Pancreas (tissue), 10 donors: ENCODE measurements around the gene PLPP2. TPM values are rescaled to one million over a fixed set of nuclear protein-coding genes. Genes with fewer than 3 reads are reported as not detected.

Experiments
- ATAC-seq, 4 donors: fragments of 200-7000 bp; cut with Tn5 transposase; one replicate each; pipeline versions ENCODE4 v1.8.0 to v1.9.1; 2020; ENCODE audit warnings: mild to moderate bottlenecking in 4 of 4, moderate library complexity in 4 of 4
- DNase-seq, 6 donors: peaks; one replicate each; pipeline ENCODE4 v3.0.0-alpha.2; 2020
- FAIRE-seq: peaks from 2 replicates; lab custom pipeline; 2012; peaks lifted over from hg19 to GRCh38; lab: Jason Lieb, UNC
- H3K27ac ChIP-seq, 4 donors: fragments of 200-600 bp; sonication (generic); 1 replicate in 3 of 4; 2 replicates in 1 of 4; pipeline versions ENCODE4 v1.5.0 to v1.8.0; 2020
- H3K27me3 ChIP-seq, 4 donors: fragments of 200-600 bp; one replicate each; pipeline ENCODE4 v1.8.0; 2021
- H3K36me3 ChIP-seq, 3 donors: fragments of 200-600 bp; sonication (generic) in 1 of 3; one replicate each; pipeline versions ENCODE4 v1.5.0 to v1.8.0; 2020 to 2021
- H3K4me1 ChIP-seq, 3 donors: fragments of 200-600 bp; one replicate each; pipeline ENCODE4 v1.8.0; 2021
- H3K4me3 ChIP-seq, 4 donors: fragments of 200-600 bp; sonication (generic) in 2 of 4; one replicate each; pipeline versions ENCODE4 v1.5.0 to v1.8.0; 2020 to 2021
- H3K9me3 ChIP-seq, 4 donors: fragments of 200-600 bp; one replicate each; pipeline ENCODE4 v1.8.0; 2021
- WGBS, 2 donors: extraction: QIAGEN DNeasy Blood & Tissue Kit; methylation state at CpG; one replicate each; pipeline ENCODE4 v1.1.7; 2013; 5-methylcytosine and 5-hydroxymethylcytosine counted together
- intact Hi-C, 3 donors: fragments of 100-400 bp; cut with DNase I; formaldehyde crosslinking; loops; one replicate each; pipeline versions ENCODE4 v1.11.1 to v1.14.2; 2022
- polyA plus RNA-seq, 2 donors: library from polyadenylated mRNA; stranded (reverse); fragments of 200-250 nt; gene quantifications; one replicate each; pipeline ENCODE4 v1.2.3, GENCODE V29; 2013
- total RNA-seq, 6 donors: library from RNA; stranded (reverse); fragmentation: NEBNext Ultra II Directional in 4 of 6; extraction: Animal tissue kit (Norgen Biotek cat#: 25700) in 4 of 6; gene quantifications; one replicate each; pipeline versions ENCODE4 v1.2.1 to v1.2.4, GENCODE V29; 2021 to 2023
- TF ChIP-seq, protein P1 (sequence below), 4 donors: fragments of 200-600 bp; sonication (generic) in 3 of 4; IDR thresholded peaks; one replicate each; pipeline versions ENCODE4 v1.5.0 to v1.8.0; 2021; ENCODE audit warnings: antibody characterized with exemption in 4 of 4
- donor health status: healthy with polysubstance abuse.
- donor health status: DM: no; HTN: no; CAD: no; lungs with moderate emphysema.
- donor health status: DM: no; HTN: no; CAD: no.
- donor health status: control.
- donor health status: control.
- donor health status: Bipolar disorder and iron deficiency.
- donor health status: DM: yes; HTN: yes; CAD: no.
- donor health status: DM: no; HTN: no; CAD: no.
- donor health status: DM: no; HTN: no; CAD: no.
- donor health status: DM: yes; HTN: yes; CAD: no.

The PLPP2 gene
- total and polyA plus RNA-seq, 8 donors = 15.7 to 93.8 (median 28.7) TPM

DNA sequence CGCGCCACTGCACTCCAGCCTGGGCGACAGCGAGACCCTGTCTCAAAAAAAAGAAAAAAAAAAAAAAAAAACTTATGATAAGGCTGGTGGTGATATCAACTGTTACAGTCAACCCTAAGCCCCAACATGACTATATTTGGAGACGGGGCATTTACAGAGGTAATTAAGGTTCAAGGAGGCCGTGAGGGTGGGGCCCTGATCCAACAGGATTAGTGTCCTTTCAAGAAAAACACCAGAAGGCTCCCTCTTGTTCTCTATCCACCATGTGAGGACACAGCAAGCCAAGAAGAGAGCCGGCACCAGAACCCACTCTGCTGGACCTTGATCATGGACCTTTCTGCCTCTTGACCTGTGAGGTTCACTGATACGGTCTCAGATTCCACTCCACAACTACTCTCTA lies 39.3 kb upstream of the PLPP2 start:
- no peak for FAIRE-seq
- Histone ChIP-seq H3K36me3 (peaks cover 6 to 37% (median 16%) of the 10 kb centered on the region in 3 donors), H3K4me3 (no peak overlapping the region), H3K9me3 (no peaks in the 10 kb centered on the region), H3K4me1 (no peaks in the 10 kb centered on the region), H3K27me3 (no peaks in the 10 kb centered on the region), H3K27ac (no peak overlapping the region)
- 96 to 98% methylated on average over 8 of the region's 8 CpGs for WGBS, 2 donors
- intact Hi-C loops = no loop called here
- no peak for DNase-seq
- ATAC-seq = no peak
- TF ChIP-seq, protein P1, sequence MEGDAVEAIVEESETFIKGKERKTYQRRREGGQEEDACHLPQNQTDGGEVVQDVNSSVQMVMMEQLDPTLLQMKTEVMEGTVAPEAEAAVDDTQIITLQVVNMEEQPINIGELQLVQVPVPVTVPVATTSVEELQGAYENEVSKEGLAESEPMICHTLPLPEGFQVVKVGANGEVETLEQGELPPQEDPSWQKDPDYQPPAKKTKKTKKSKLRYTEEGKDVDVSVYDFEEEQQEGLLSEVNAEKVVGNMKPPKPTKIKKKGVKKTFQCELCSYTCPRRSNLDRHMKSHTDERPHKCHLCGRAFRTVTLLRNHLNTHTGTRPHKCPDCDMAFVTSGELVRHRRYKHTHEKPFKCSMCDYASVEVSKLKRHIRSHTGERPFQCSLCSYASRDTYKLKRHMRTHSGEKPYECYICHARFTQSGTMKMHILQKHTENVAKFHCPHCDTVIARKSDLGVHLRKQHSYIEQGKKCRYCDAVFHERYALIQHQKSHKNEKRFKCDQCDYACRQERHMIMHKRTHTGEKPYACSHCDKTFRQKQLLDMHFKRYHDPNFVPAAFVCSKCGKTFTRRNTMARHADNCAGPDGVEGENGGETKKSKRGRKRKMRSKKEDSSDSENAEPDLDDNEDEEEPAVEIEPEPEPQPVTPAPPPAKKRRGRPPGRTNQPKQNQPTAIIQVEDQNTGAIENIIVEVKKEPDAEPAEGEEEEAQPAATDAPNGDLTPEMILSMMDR (IDR thresholded peaks at IDR 0.05) = no peak

DNA sequence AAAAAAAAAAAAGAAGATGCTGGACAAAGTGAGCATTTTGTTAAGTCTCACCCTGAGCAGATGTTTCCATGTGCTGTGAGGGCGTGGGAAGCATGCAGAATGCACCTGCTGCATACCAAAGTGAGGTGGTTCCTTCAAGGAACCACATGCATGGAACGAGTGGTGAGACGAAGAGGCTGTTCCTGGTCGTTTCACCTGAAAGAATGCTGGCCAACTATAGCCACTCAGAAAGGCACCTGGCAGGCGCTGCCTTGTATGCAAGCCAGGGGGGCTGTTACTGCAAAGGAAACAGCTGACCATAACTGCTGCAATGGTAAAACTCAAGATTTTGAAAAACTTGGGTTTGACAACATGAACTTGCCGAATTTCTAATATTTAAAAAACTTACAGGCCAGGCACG lies 38.7 kb upstream of the PLPP2 start:
- Histone ChIP-seq H3K27ac (no peak overlapping the region), H3K27me3 (no peaks in the 10 kb centered on the region), H3K4me1 (no peaks in the 10 kb centered on the region), H3K36me3 (peaks cover 6 to 40% (median 16%) of the 10 kb centered on the region in 3 donors), H3K9me3 (no peaks in the 10 kb centered on the region), H3K4me3 (no peak overlapping the region)
- 96 to 99% methylated on average over 7 of the region's 7 CpGs for WGBS, 2 donors
- FAIRE-seq = no peak
- TF ChIP-seq, protein P1 (IDR thresholded peaks at IDR 0.05) = no peak
- ATAC-seq = no peak
- intact Hi-C loops = no loop called here
- DNase-seq = no peak

DNA sequence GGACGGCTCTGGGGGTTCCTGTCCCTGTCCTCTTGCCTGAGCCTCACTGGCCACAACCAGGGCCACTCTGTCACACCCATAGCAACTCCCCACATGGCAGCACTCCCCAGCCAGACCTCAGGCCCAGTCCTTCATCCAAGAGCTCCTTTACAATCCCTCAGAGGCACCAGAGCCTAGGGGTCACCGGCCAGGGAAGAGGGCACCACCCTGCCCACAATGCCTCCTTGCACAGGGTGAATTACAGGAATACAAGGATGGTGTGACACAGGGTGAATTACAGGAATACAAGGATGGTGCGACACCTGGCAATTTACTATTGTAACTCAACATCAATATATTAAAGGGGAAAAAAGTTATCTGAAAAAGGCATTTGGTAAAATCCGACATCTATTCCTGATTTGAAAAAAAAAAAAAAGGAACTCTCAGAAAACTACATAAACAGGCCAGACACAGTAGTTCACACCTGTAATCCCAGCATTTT lies 36.9 kb upstream of the PLPP2 start:
- TF ChIP-seq, protein P1 (IDR thresholded peaks at IDR 0.05) = no peak
- H3K4me3 ChIP-seq = no peak overlapping the region
- no peak overlapping the region for H3K27ac ChIP-seq
- no peaks in the 10 kb centered on the region for H3K27me3 ChIP-seq
- peaks cover 3 to 44% (median 16%) of the 10 kb centered on the region in 3 donors for H3K36me3 ChIP-seq
- DNase-seq (no peak), FAIRE-seq (no peak), ATAC-seq (no peak)
- intact Hi-C loops = no loop called here
- H3K4me1 ChIP-seq = no peaks in the 10 kb centered on the region
- H3K9me3 ChIP-seq = no peaks in the 10 kb centered on the region
- 87 to 100% methylated on average over 4 of the region's 4 CpGs for WGBS, 2 donors

DNA sequence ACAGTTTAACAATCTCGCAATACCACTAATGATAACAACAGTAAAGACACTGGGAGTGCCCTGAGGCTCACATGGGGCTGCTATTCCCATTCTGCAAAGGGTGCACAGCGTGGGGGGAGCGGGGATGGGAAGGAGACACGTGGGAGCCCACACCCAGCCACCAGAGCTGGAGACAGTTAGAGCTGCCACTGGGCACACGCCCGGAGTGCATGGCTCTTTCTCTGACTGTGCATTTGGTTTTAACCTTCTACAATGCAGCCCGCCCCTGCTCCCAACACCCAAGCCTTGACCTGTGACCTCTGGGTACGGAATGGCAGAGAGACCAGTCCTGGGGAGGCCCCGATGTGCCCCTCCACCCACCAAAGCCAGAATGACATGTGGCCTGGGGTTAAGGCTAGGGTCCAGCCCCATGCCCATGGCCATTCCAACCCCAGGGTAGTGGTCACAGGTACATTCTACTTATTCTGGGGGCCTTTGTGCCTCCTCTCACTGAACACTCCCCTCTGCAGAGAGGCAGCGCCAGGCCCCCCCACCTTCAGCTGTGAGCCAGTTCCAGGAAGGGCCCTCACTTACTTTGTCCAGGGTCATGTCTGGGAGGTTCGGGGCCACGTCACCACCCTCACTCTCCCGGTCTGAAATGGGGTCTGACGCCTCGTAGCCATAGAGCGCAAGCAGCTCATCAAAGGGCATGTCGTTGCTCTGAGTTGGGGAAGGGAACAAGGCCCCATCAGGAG lies 36.3 kb upstream of the PLPP2 start:
- TF ChIP-seq, protein P1 (IDR thresholded peaks at IDR 0.05) = no peak
- Histone ChIP-seq H3K4me3 (no peak overlapping the region), H3K4me1 (no peaks in the 10 kb centered on the region), H3K9me3 (no peaks in the 10 kb centered on the region), H3K27ac (no peak overlapping the region), H3K36me3 (peaks cover 3 to 44% (median 16%) of the 10 kb centered on the region in 3 donors), H3K27me3 (no peaks in the 10 kb centered on the region)
- FAIRE-seq (no peak), ATAC-seq (no peak), DNase-seq (no peak)
- 96 to 97% methylated on average over 17 of the region's 17 CpGs for WGBS, 2 donors
- intact Hi-C loops = no loop called here

DNA sequence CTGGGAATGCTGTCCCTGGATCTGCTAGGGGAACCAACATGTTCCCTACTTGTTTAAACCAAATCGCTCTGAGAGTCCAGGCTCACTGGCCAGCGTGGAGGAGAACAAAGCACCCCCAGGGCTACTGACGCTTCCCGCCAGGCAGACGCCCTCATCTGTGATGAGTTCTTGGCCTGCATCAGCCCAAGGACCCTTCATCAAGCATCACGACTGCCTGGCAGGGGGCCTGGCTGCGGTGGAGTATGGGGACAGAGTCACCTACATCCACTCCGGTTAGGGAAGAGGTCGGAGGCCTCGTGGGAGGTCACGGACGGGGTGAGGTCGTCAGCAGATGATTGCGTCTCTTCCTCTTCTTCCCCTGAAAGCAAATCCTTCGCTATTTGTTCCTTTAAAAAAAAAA lies 35.7 kb upstream of the PLPP2 start:
- Histone ChIP-seq H3K4me3 (no peak overlapping the region), H3K27ac (no peak overlapping the region), H3K36me3 (peaks cover 3 to 44% (median 16%) of the 10 kb centered on the region in 3 donors), H3K9me3 (no peaks in the 10 kb centered on the region), H3K27me3 (no peaks in the 10 kb centered on the region), H3K4me1 (no peaks in the 10 kb centered on the region)
- FAIRE-seq (no peak), ATAC-seq (no peak), DNase-seq (no peak)
- TF ChIP-seq, protein P1 (IDR thresholded peaks at IDR 0.05) = no peak
- intact Hi-C loops = no loop called here
- WGBS, 2 donors = 93 to 95% methylated on average over 15 of the region's 15 CpGs
